K562 (cell line): ENCODE data around the gene SLC22A4. TPM values are rescaled to one million over a fixed set of nuclear protein-coding genes. Genes with fewer than 3 reads are reported as not detected.

ENCODE experiments used
- ATAC-seq: fragments of 200-7000 bp; cut with Tn5 transposase; 3 replicates; pipeline ENCODE4 v1.9.1; 2020; ENCODE audit warnings: moderate library complexity
- BruUV-seq: library from RNA; stranded (reverse); fragments of 400-500 nt; replicated peaks from 2 replicates; lab custom pipeline; 2021; lab: Mats Ljungman, UMichigan
- CTCF ChIA-PET: fragments of 300-600 bp; formaldehyde crosslinking; extraction: SDS; loops from one replicate; lab custom pipeline; 2021; ENCODE audit warnings: low intra/inter-chr PET ratio; lab: Yijun Ruan, JAX
- POLR2A ChIA-PET: fragments of 300-600, 350-650 bp; sonication (Branson Sonifier 250); formaldehyde crosslinking; extraction: SDS; loops from one replicate; lab custom pipeline; 2021; ENCODE audit warnings: antibody characterized with exemption, inconsistent platforms; lab: Yijun Ruan, JAX
- DNase-seq, 4 experiments: peaks; one replicate each; pipeline versions ENCODE4 v3.0.0 to v3.0.0-alpha.2; 2011 to 2018; ENCODE audit warnings: low spot score in 3 of 4, mixed read lengths in 3 of 4; ENCODE audit errors: extremely low read depth in 1 of 4
- FAIRE-seq: peaks from 2 replicates; lab custom pipeline; 2011; peaks lifted over from hg19 to GRCh38; lab: Jason Lieb, UNC
- H2AFZ ChIP-seq: 2 replicates; pipeline ENCODE4 v1.6.0; 2011; ENCODE audit warnings: low read depth, low read length, control low read depth, inconsistent platforms
- H3K27ac ChIP-seq: fragments of 200-600 bp; 3 replicates; pipeline ENCODE4 v1.8.0; 2011; ENCODE audit warnings: low read depth, mild to moderate bottlenecking, control low read depth, inconsistent platforms, low read length, moderate library complexity, mixed read lengths; ENCODE audit errors: extremely low read depth
- H3K27me3 ChIP-seq, 2 experiments: fragments of 300-600 bp in 1 of 2; 2 replicates in 1 of 2; 3 replicates in 1 of 2; pipeline versions ENCODE4 v1.6.0 to v1.8.0; 2011; ENCODE audit warnings: inconsistent platforms in 2 of 2, low read length in 2 of 2, mild to moderate bottlenecking in 1 of 2, mixed read lengths in 1 of 2, moderate library complexity in 1 of 2; ENCODE audit not compliant: control insufficient read depth in 2 of 2, insufficient read depth in 2 of 2
- H3K36me3 ChIP-seq: fragments of 300-600 bp; 3 replicates; pipeline ENCODE4 v1.8.0; 2011; ENCODE audit warnings: mild to moderate bottlenecking, low read length, inconsistent platforms; ENCODE audit not compliant: control insufficient read depth, insufficient read depth
- H3K4me1 ChIP-seq, 2 experiments: fragments of 200-600 bp in 1 of 2; replicated peaks in 1 of 2; 2 replicates in 1 of 2; 3 replicates in 1 of 2; pipeline versions ENCODE4 v1.5.1 to v1.8.0; 2011; ENCODE audit warnings: inconsistent platforms in 2 of 2, low read length in 2 of 2, mild to moderate bottlenecking in 1 of 2, mixed read lengths in 1 of 2, moderate library complexity in 1 of 2; ENCODE audit not compliant: control insufficient read depth in 2 of 2, insufficient read depth in 2 of 2
- H3K4me2 ChIP-seq: 2 replicates; pipeline ENCODE4 v1.6.1; 2011; ENCODE audit warnings: low read length, control low read depth, inconsistent platforms, mixed read lengths; ENCODE audit not compliant: insufficient read depth
- H3K4me3 ChIP-seq: fragments of 200-600 bp; sonication (generic), shearing (Covaris generic); 2 replicates; pipeline ENCODE4 v1.5.1; 2016; ENCODE audit warnings: control low read depth, inconsistent platforms
- H3K79me2 ChIP-seq: fragments of 200-600 bp; 3 replicates; pipeline ENCODE4 v1.8.0; 2011; ENCODE audit warnings: low read length, inconsistent platforms; ENCODE audit not compliant: control insufficient read depth, insufficient read depth
- H3K9ac ChIP-seq, 2 experiments: 2 replicates each; pipeline versions ENCODE4 v1.6.0 to v1.6.1; 2011; ENCODE audit warnings: low read depth in 2 of 2, low read length in 2 of 2, control low read depth in 1 of 2, inconsistent platforms in 1 of 2, mild to moderate bottlenecking in 1 of 2, mixed read lengths in 1 of 2; ENCODE audit not compliant: insufficient read depth in 1 of 2
- H3K9me1 ChIP-seq: one replicate; pipeline ENCODE4 v1.6.0; 2011; ENCODE audit warnings: inconsistent platforms, mild to moderate bottlenecking, low read length, moderate library complexity; ENCODE audit not compliant: control insufficient read depth, insufficient read depth
- H3K9me3 ChIP-seq: replicated peaks from 2 replicates; pipeline ENCODE4 v1.5.1; 2011; ENCODE audit warnings: low read depth, low read length, inconsistent platforms; ENCODE audit not compliant: control insufficient read depth, insufficient read depth
- H4K20me1 ChIP-seq: replicated peaks from 2 replicates; pipeline ENCODE4 v1.6.1; 2011; ENCODE audit warnings: low read length, inconsistent platforms, mixed read lengths; ENCODE audit not compliant: control insufficient read depth, insufficient read depth
- CXXC5 ChIP-seq: fragments of 250-450 bp; sonication (Bioruptor Pico); IDR thresholded peaks from 2 replicates; pipeline ENCODE4 v1.8.0; 2022; ENCODE audit warnings: inconsistent platforms, mild to moderate bottlenecking, moderate library complexity
- HDAC2 ChIP-seq: fragments of 450-650 bp; IDR thresholded peaks from 2 replicates; pipeline ENCODE4 v1.6.1; 2016; ENCODE audit warnings: mild to moderate bottlenecking
- LCOR ChIP-seq: sonication (generic); formaldehyde crosslinking; IDR thresholded peaks from 2 replicates; pipeline ENCODE4 v1.8.0; 2022; ENCODE audit warnings: mild to moderate bottlenecking, missing genetic modification reagents
- MTA2 ChIP-seq: fragments of 450-650 bp; IDR thresholded peaks from 2 replicates; pipeline ENCODE4 v1.6.1; 2016; ENCODE audit warnings: low read depth
- RFX1 ChIP-seq: fragments of 450-650 bp; IDR thresholded peaks from 2 replicates; pipeline ENCODE4 v1.6.1; 2016; ENCODE audit warnings: mild to moderate bottlenecking, moderate library complexity
- TAF1 ChIP-seq: IDR thresholded peaks from 2 replicates; pipeline ENCODE4 v1.6.1; 2011; ENCODE audit warnings: mild to moderate bottlenecking, low read length, moderate library complexity; ENCODE audit not compliant: insufficient read depth, control insufficient read depth, severe bottlenecking; ENCODE audit errors: extremely low read depth
- ZNF224 ChIP-seq: sonication (generic); formaldehyde crosslinking; IDR thresholded peaks from 2 replicates; pipeline ENCODE4 v1.8.0; 2022; ENCODE audit warnings: mild to moderate bottlenecking, missing genetic modification reagents
- ZNF551 ChIP-seq: fragments of 250-450 bp; sonication (Bioruptor Pico); IDR thresholded peaks from 2 replicates; pipeline ENCODE4 v1.5.0; 2021; ENCODE audit warnings: mild to moderate bottlenecking, moderate library complexity
- ZNF75A ChIP-seq: fragments of 450-650 bp; formaldehyde crosslinking; IDR thresholded peaks from 2 replicates; pipeline ENCODE4 v1.4.0; 2020; ENCODE audit warnings: mild to moderate bottlenecking
- WGBS: fragments of 100-300 bp; shearing (Covaris generic); methylation state at CpG from one replicate; pipeline ENCODE4 v1.1.6; 2016; ENCODE audit warnings: low coverage, mixed read lengths; ENCODE audit not compliant: insufficient coverage; ENCODE audit errors: missing lambda C conversion rate; 5-methylcytosine and 5-hydroxymethylcytosine counted together
- in situ Hi-C: fragments of 300-500 bp; cut with MboI; formaldehyde crosslinking; loops from 4 replicates; pipeline ENCODE4 v1.15.0; 2018; ENCODE audit warnings: inconsistent platforms, mixed read lengths
- intact Hi-C: fragments of 100-400 bp; cut with micrococcal nuclease; formaldehyde crosslinking; loops from 2 replicates; pipeline ENCODE4 v1.14.2; 2022
- polyA plus RNA-seq, 8 experiments: library from polyadenylated mRNA; depleted of rRNA in 4 of 8; stranded (reverse) in 5 of 8; unstranded in 3 of 8; fragments of >200 nt; fragmentation: Nextera tagmentation in 2 of 8; fragmentation: Illumina TruSeq in 1 of 8; extraction: Ambion mirVana in 2 of 8; extraction: Trizol in 1 of 8; gene quantifications; 2 replicates each; pipeline versions ENCODE4 v1.2.1 to v1.2.3, GENCODE V29; 2011 to 2014; ENCODE audit warnings: inconsistent platforms in 1 of 8, missing spikeins in 1 of 8
- total RNA-seq, 7 experiments: library from RNA; depleted of rRNA in 6 of 7; stranded (reverse); fragments of >200 nt in 6 of 7; fragmentation: Illumina TruSeq in 2 of 7; extraction: Trizol in 2 of 7; gene quantifications; 2 replicates each; pipeline versions ENCODE4 v1.2.1 to v1.2.3, GENCODE V29; 2011 to 2021; ENCODE audit warnings: low replicate concordance in 1 of 7
- TF ChIP-seq, protein P1 (sequence below), 2 experiments: fragments of 450-650 bp in 1 of 2; sonication (generic) in 1 of 2; formaldehyde crosslinking; conservative IDR thresholded peaks; 2 replicates each; pipeline versions ENCODE4 v1.4.0 to v1.8.1; 2020 to 2022; ENCODE audit warnings: mild to moderate bottlenecking in 1 of 2, missing genetic modification reagents in 1 of 2
- TF ChIP-seq, protein P2 (sequence below): fragments of 250-450 bp; sonication (Bioruptor Pico); IDR thresholded peaks from 2 replicates; pipeline ENCODE4 v1.4.0; 2020

The SLC22A4 gene
- total and polyA plus RNA-seq, 9 of the 15 experiments (the other 6 are each of a cell fraction or from before 2014, with no cell fraction given): 2.7 to 9.5 (median 6.2) TPM

DNA sequence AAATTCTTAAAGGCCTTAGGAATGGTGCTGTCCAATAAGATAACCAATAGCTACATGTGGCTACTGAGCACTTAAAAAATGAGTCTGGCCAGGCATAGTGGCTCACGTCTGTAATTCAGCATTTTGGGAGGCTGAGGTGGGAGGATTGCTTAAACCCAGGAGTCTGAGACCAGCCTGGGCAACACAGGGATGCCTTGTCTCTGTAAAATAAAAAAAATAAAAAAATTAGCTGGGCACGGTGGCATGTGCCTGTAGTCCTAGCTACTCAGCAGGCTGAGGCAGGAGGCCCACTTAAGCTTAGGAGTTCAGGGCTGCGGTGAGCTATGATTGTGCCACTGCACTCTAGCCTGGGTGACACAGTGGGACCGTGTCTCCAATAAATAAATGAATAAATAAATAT, 74.0 kb downstream of the SLC22A4 start:
- H3K9me3 ChIP-seq: no peaks in the 10 kb centered on the region
- WGBS: 71% methylated on average over 4 of the region's 4 CpGs
- H3K36me3 ChIP-seq: peaks cover 22% of the 10 kb centered on the region
- peaks cover 37% of the 10 kb centered on the region for H3K79me2 ChIP-seq
- peak overlapping the region; percentile 19 for H3K4me2 ChIP-seq
- no peak for ATAC-seq
- no peak for FAIRE-seq
- peak overlapping the region in 1 of 2 experiments; percentile 50; a peak in 1 of 4 replicates for H3K9ac ChIP-seq
- in situ Hi-C loops: no loop called here
- POLR2A ChIA-PET: interaction anchor here (1.1 to 3.8 kb wide), 6 partner anchors 10 to 122 kb away, joined by 3 to 12 read pairs (median 5); partner anchors contain the start of genes IRF1 and SLC22A4
- H4K20me1 ChIP-seq: no peaks in the 10 kb centered on the region
- peaks cover 19 to 26% of the 10 kb centered on the region in 2 experiments; a peak in 4 of 5 replicates for H3K4me1 ChIP-seq
- intact Hi-C loops: loop anchor here (2.0 to 5.0 kb wide), 2 partner anchors 51 to 95 kb away; no protein-coding TSS in a partner anchor
- H3K4me3 ChIP-seq: no peak overlapping the region
- H3K27me3 ChIP-seq: no peaks in the 10 kb centered on the region
- peak overlapping the region; percentile 43; the same call in 1 of the 2 replicates for H2AFZ ChIP-seq
- CTCF ChIA-PET: no interaction called here
- DNase-seq: no peak
- no peaks in the 10 kb centered on the region for H3K9me1 ChIP-seq
- 0 out of 2 replicates have a peak, but pooled peaks have one; percentile 33 for TF ChIP-seq HDAC2
- no peak for TF ChIP-seq RFX1
- TF ChIP-seq LCOR (CRISPR knock-in tag): no peak
- TF ChIP-seq ZNF75A (CRISPR knock-in tag): no peak
- no peak for TF ChIP-seq MTA2
- no peak for TF ChIP-seq ZNF551 (CRISPR knock-in tag)
- no peak for TF ChIP-seq TAF1
- TF ChIP-seq, protein P1, sequence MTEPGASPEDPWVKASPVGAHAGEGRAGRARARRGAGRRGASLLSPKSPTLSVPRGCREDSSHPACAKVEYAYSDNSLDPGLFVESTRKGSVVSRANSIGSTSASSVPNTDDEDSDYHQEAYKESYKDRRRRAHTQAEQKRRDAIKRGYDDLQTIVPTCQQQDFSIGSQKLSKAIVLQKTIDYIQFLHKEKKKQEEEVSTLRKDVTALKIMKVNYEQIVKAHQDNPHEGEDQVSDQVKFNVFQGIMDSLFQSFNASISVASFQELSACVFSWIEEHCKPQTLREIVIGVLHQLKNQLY (CRISPR knock-in tag; conservative IDR thresholded peaks at IDR 0.05): no peak
- TF ChIP-seq, protein P2, sequence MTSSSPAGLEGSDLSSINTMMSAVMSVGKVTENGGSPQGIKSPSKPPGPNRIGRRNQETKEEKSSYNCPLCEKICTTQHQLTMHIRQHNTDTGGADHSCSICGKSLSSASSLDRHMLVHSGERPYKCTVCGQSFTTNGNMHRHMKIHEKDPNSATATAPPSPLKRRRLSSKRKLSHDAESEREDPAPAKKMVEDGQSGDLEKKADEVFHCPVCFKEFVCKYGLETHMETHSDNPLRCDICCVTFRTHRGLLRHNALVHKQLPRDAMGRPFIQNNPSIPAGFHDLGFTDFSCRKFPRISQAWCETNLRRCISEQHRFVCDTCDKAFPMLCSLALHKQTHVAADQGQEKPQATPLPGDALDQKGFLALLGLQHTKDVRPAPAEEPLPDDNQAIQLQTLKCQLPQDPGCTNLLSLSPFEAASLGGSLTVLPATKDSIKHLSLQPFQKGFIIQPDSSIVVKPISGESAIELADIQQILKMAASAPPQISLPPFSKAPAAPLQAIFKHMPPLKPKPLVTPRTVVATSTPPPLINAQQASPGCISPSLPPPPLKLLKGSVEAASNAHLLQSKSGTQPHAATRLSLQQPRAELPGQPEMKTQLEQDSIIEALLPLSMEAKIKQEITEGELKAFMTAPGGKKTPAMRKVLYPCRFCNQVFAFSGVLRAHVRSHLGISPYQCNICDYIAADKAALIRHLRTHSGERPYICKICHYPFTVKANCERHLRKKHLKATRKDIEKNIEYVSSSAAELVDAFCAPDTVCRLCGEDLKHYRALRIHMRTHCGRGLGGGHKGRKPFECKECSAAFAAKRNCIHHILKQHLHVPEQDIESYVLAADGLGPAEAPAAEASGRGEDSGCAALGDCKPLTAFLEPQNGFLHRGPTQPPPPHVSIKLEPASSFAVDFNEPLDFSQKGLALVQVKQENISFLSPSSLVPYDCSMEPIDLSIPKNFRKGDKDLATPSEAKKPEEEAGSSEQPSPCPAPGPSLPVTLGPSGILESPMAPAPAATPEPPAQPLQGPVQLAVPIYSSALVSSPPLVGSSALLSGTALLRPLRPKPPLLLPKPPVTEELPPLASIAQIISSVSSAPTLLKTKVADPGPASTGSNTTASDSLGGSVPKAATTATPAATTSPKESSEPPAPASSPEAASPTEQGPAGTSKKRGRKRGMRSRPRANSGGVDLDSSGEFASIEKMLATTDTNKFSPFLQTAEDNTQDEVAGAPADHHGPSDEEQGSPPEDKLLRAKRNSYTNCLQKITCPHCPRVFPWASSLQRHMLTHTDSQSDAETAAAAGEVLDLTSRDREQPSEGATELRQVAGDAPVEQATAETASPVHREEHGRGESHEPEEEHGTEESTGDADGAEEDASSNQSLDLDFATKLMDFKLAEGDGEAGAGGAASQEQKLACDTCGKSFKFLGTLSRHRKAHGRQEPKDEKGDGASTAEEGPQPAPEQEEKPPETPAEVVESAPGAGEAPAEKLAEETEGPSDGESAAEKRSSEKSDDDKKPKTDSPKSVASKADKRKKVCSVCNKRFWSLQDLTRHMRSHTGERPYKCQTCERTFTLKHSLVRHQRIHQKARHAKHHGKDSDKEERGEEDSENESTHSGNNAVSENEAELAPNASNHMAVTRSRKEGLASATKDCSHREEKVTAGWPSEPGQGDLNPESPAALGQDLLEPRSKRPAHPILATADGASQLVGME (CRISPR knock-in tag): no peak
- TF ChIP-seq CXXC5 (CRISPR knock-in tag): 0 out of 2 replicates have a peak, but pooled peaks have one; percentile 16
- TF ChIP-seq ZNF224 (CRISPR knock-in tag): no peak
- no TSS peak for BruUV-seq
- H3K27ac ChIP-seq: no peak overlapping the region
